ENCODE data around the gene OXT. TPM values are rescaled to one million over a fixed set of nuclear protein-coding genes. Genes with fewer than 3 reads are reported as not detected.
"Not testable (repeated sequence)": the region's sequence is repeated elsewhere in the genome, so short reads cannot be mapped to it uniquely, and the experiment has no call there.

Gene OXT
- total RNA-seq (2014; rRNA removed): not detected in 2 replicates
- polyA plus RNA-seq (2012): not detected

DNA sequence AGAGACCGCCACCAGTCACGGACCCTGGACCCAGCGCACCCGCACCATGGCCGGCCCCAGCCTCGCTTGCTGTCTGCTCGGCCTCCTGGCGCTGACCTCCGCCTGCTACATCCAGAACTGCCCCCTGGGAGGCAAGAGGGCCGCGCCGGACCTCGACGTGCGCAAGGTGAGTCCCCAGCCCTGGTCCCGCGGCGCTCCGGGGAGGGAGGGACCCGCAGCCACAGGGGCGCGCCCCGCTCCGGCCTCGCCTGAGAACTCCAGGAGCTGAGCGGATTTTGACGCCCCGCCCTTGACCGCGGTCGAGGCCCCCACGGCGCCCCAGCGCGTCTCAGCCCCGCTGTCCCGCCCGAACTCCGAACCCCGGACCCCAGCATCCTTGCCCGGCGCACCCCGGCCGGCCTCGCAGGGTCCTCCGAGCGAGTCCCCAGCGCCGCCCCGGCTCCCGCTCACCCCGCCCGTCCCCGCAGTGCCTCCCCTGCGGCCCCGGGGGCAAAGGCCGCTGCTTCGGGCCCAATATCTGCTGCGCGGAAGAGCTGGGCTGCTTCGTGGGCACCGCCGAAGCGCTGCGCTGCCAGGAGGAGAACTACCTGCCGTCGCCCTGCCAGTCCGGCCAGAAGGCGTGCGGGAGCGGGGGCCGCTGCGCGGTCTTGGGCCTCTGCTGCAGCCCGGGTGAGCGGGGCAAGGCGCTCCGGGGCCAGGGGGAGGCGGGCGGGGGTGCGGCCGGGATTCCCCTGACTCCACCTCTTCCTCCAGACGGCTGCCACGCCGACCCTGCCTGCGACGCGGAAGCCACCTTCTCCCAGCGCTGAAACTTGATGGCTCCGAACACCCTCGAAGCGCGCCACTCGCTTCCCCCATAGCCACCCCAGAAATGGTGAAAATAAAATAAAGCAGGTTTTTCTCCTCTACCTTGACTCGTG is at the start of gene OXT:
Gene OXT, plus strand, starts transcription at position 11 of the 920 bp plus-strand sequence. Its CDS starts 36 bp downstream, at position 47.
- no peak for DNase-seq (ENCODE audit: low read depth)

DNA sequence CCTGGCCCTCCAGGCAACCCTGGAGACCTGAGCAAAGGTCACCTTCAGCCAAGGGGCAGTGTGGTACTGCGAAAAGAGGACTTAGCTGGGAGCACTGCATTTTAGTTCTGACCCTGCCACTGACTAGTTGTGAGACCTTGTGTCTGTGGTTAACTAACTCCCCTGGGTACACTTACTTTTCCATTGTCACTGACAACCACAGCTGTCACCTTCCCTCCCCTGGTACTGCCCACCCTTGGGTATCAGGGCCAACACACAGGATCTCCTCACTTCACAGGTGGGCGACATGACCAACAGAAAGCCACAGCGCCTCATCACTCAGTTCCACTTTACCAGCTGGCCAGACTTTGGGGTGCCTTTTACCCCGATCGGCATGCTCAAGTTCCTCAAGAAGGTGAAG is 49.6 kb upstream of the OXT start:
- no peak for DNase-seq (ENCODE audit: low read depth)

DNA sequence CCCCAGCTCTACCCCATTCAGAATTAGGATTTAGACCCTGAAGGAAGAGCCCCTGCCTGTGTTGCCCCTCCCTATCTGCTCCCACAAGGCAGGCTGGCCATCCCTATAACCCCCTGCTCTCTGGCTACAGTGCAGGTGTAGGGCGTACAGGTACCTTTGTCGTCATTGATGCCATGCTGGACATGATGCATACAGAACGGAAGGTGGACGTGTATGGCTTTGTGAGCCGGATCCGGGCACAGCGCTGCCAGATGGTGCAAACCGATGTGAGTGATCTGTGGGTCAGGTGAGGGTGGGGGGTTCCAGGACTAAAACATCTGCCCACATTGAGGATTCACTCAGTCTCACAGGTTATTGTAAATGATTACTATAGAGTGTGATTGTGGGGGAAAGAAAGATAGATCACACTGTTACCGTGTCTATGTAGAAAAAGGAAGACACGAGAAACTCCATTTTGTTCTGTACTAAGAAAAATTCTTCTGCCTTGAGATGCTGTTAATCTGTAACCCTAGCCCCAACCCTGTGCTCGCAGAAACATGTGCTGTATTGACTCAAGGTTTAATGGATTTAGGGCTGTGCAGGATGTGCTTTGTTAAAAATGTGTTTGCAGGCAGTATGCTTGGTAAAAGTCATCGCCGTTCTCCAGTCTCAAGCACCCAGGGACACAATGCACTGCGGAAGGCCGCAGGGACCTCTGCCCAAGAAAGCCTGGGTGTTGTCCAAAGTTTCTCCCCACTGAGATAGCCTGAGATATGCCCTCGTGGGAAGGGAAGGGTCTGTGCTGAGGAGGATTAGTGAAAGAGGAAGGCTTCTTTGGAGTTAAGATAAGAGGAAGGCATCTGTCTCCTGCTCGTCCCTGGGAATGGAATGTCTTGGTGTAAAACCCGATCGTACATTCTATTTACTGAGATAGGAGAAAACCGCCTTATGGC is 48.6 kb upstream of the OXT start:
- DNase-seq (ENCODE audit: low read depth): not testable (repeated sequence)

DNA sequence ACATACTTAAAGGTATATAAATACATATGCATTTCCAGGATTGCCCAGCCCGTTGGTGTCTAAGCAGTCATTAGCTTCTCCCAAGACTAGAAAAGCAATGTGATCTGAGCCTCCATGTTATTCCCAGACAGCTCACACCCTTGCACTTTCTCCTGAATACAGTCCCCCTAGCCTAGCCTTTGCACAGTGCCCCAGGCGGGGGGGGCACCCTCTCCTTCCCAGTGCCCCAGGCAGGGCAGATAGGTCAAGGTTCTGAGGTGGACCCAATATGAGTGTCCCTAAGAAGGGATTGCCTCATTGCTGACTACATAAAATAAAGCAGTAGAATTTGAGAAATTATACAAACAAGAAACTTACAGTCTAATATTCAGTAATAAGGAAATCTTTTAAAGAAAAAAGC is 43.4 kb upstream of the OXT start:
- no peak for DNase-seq (ENCODE audit: low read depth)

DNA sequence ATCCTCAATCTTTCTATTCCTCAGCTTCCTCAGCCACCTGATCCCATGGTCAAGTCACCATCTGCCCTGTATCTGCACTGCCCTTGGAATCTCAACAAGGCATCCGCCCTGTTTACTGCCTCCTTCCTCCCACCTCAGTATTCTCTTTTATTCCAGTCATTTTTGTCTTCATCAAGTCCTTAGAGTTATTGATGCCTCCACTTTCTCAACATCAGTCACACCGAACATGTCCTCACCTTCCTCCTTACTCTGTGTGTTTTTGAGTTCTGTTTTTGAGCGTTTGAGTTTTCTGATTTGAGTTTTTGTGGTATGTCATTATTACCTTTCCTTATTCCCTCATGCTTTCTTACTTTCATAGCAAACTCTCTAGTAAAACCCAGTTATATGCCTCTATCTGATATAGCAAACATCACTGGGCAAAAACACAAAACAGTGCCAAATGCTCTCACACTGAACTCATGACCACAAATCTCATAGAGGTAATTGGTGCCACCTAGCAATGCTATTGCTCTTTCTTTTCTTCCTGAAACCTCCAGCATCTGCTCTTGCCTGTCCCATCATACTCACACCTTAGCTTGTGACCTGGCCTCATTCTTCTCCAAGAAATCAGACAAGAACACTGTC is 39.8 kb upstream of the OXT start:
- no peak for DNase-seq (ENCODE audit: low read depth)

DNA sequence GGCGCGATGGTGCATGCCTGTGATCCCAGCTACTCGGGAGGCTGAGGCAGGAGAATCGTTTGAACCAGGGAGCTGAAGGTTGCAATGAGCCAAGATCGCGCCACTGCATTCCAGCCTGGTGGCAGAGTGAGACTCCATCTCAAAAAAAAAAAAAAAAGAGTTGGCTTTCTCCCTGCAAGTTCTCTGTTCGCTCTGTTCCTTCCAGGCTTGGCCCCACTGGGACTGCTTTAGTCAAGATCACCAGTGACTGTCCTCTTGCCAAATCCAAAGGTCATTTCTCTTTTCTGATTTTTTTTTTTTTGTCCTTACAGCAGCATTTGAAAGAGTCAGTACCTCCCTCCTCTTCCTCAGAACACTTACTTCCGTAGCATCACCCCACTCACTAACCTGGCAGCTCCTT is 38.8 kb upstream of the OXT start:
- DNase-seq (ENCODE audit: low read depth): no peak

DNA sequence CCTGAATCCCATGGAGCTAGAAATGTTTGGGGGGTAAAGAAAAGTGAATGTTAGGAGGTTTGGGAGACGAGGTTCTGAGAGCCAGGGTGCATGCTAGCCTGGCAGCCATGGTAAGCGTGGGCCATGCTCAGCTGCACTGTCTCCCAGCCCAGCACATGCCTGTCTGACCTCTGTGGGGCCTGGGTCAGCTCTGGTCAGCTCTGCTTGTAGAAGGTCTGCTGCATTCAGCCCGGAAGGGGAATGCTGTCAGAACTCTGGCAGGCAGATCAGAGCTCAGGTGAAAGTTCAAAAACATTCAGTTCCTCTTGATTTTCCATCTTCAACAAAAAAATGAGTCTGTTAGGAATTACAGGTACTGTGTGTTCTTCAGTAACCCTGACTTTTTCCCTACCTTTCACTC is 33.8 kb upstream of the OXT start:
- no peak for DNase-seq (ENCODE audit: low read depth)

DNA sequence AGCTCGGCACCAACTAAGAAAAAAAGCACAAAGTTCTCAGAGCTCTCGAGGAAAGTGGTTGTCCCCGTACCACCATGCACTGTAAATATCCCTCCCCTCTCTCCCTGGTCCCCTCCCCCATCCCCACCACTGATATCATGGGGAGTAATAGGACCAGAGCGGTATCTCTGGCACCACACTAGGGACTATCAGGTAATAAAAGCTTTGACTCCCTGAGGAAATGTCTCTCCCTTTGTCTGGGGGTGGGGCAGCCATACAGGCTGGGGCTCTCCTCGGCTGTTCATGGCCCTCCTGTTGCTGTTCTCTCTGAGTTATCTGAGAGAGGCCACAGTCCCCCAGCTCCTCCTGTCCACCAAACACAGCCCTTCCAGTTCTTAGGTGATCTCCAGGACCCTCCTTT is 33.0 kb upstream of the OXT start:
- no peak for DNase-seq (ENCODE audit: low read depth)

DNA sequence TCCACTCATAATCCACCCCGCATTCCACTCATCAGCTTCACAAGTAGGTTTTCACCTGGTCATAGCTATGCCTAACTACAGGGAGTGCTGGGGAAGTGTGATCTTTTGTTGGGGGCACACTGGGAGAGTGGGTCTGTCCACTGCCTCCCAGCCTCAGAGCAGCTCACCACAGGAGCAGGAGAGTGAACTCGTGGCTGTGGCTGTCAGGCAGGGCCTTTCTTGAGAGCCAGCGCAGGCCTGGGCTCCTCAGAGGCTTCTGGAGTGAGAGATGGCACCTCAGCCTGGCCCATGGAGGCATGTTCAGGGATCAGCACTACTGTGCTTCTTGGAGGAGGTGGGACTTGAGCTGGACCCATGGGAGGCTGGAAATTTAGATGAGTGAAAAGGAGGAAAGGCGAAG is 32.0 kb upstream of the OXT start:
- DNase-seq (ENCODE audit: low read depth): no peak

DNA sequence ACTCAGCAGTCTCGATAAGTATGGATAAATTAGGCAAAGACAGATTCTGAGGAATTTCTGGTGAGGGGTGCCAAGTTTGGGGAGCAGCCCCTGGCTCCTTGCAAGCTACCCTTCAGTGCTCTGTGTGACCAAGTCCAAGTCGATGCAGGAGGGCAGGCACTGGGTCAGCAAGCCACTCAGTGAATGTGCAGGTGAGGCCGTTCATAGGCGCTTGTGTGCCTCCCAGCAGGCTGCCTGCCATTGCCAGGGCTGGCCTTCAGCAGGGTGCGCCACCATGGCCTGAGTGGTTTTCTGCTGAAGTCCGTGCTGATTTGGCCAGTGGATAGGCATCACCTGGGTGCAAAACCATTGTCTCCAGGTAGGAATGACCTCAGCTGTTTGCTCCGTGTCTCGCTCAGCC is 31.3 kb upstream of the OXT start:
- no peak for DNase-seq (ENCODE audit: low read depth)

DNA sequence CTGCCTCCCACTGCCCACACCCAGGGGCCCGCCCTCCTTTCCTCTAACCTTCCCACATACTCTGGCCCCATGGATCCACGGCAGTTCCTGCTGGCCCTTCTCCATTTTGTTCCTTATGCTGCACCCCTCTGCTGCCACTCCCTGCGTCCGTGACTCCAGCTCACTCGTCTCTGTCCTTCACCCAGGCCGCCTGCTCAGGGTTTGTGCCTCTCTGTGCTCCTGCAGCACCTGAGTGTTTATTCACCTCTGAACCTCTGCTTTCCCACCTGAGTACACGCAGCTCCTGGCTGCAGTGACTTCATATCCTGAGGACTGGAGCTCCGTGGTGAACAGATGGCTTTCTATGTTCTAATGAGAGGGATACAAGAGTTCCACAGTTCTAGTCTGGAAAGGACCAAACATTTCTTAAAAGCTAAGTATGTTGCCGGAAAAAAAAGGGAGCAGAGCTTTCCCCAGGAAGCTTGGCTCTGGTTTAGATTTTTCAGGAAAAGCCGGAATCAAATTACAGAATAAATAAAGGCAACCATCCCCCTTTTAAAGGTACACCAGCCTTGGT is 29.5 kb upstream of the OXT start:
- DNase-seq (ENCODE audit: low read depth): no peak

DNA sequence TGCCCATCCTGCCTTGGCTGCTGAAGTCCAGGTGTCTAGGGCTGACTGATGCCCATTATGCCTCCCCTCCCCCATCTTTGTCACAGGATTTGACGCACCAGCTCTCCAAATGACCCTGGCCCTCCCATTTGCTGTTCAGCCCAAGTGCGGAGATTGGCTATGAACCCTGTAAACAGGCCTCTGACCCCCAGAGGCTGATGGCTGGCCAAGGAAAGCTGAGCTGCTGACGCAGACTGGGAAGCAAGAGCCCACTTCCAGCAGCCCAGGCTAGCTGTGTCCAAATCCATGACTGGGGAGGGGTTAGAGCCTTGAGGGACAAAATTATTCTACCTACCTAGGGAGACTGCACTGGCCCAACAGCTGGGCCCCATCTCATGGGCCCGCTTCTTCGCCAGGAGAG is 28.8 kb upstream of the OXT start:
- no peak for DNase-seq (ENCODE audit: low read depth)

DNA sequence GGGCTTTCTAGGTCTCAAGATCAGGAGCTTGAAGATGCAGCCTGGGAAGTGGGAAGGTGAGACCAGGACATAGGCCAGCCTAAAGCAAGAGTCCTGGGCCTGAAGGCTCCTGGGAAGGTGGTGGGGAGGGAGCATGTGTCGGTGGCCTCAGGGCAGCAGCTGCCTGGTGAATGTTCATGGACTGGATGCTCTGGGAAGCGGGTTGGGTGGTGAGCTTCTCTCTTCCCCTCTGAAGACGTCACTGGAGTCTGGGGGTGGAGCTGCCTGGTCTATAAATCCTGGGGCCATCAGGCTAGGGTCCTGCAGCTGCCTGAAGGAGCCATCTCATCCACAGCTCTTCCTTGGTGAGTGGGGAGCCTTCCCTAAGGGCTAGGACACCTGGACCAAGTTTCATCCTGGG is 28.1 kb upstream of the OXT start, which contains the start of gene GNRH2:
Gene GNRH2, plus strand, starts transcription at position 301 of the 400 bp plus-strand sequence. CDS start 793 bp downstream, outside the sequence.
- DNase-seq (ENCODE audit: low read depth): no peak

DNA sequence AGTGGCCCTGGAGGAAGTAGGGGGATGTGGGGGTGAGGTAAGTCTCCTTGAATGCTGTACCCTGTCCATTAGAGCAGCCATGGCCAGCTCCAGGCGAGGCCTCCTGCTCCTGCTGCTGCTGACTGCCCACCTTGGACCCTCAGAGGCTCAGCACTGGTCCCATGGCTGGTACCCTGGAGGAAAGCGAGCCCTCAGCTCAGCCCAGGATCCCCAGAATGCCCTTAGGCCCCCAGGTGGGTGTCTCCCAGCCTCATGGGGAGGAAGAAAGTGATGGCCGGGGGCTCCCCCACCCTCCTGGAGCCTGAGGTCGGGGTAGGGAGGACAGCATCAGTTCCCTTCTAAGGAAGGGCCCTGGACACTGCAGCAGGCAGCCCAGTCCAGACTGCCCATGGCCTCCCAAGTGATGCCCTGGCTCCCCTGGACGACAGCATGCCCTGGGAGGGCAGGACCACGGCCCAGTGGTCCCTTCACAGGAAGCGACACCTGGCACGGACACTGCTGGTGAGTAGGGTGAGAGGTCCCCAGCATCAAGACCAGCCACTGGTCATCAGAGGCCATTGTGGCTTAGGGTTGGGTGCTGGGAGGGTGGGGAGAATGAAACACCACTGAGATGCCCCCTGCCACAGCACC is 27.0 kb upstream of the OXT start:
- DNase-seq (ENCODE audit: low read depth): no peak

DNA sequence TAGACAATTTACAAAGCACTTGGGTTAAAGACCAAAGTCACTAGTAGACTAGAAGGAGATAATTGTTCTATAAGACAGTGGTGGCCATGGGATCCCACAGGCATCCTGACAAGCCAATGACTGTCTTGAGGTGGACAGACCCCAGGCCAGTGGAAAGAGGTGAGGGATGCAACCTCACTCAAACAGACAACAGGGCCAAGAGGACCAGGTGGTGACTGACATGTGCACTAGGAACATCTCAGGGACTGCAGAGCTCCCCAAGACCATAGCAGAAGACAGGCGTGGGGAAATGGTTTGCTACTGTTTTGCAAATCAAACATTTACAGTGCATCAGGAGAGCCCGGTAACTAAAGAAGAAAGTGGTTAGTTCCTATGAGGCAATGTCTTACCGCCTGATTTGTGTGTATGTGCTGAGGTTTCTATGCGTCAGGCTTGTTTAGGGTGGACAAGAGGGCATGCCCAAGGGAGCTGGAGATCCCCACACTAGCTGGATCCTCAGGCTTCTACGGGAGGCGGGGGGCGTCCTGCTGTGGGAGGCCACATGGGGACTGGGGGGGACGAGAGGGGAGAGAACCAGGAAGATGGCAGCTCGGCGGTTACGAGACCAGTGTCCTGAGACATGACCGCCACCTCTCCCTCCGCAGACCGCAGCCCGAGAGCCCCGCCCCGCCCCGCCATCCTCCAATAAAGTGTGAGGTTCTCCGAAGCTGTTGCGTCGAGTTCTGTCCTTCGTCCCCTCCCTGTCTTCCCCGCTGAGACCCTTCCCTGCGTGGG is 26.2 kb upstream of the OXT start:
- DNase-seq (ENCODE audit: low read depth): peak; percentile 74

DNA sequence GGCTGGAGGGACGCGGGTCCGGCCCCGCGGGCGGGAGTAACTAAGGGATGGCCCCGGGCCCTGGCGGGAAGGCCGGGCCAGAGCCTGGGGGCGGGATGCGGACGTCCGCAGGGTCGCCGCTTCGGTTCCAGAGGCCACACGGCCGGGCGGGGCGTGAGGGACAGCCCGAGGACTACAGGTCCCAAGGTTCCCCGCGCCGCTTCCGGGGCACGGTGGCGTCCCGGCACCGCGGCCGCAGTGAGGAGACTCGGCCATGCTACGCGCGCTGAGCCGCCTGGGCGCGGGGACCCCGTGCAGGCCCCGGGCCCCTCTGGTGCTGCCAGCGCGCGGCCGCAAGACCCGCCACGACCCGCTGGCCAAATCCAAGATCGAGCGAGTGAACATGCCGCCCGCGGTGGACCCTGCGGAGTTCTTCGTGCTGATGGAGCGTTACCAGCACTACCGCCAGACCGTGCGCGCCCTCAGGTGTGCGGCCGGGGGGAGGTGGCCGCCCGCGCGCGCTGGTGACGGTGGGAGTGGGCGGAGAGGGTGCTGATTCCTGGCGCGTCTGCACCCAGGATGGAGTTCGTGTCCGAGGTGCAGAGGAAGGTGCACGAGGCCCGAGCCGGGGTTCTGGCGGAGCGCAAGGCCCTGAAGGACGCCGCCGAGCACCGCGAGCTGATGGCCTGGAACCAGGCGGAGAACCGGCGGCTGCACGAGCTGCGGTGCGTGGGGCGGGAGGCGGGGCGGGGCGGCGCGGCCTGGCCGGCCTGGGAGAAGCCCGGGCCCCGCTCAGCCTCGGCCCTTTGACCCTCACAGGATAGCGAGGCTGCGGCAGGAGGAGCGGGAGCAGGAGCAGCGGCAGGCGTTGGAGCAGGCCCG is 25.4 kb upstream of the OXT start, which contains the start of gene MRPS26:
Gene MRPS26, plus strand, starts transcription at position 237 of the 861 bp plus-strand sequence. Its CDS starts 17 bp downstream, at position 254.
- DNase-seq (ENCODE audit: low read depth): peak; percentile 83

DNA sequence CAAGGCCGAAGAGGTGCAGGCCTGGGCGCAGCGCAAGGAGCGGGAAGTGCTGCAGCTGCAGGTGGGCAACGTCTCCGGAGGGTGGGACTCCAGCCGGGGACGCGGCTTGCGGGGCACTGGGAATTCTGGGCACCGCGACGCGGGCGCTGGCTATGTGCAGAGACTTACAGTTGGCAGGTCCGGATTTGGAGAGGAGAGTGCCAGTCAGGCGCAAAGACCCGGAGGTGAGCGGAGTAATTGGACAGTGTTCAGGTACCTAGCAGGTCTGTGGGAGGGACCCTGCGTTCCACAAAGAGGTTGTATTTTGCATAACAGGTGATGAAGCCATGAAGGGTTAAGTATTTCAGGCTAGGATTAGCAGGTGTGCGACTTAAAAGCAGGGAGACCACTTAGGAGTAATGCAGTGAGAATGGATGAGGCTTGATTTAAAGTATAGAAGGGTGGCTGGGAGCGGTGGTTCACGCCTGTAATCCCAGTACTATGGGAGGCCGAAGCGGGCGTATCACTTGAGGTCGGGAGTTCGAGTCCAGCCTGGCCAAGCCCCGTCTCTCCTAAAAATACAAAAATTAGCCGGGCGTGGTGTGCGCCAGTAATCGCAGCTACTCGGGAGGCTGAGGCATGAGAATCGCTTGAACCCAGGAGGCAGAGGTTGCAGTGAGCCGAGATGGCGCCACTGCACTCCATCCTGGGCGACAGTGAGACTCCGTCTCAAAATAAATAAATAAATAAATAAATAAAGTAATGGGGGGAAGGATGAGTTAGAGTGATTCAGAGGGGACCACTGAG is 24.6 kb upstream of the OXT start:
- no peak for DNase-seq (ENCODE audit: low read depth)
